Neural cell (in vitro differentiated cells): Measurements from ENCODE around the gene ASIC2. TPM values are rescaled to one million over a fixed set of nuclear protein-coding genes. Genes with fewer than 3 reads are reported as not detected.

Source experiments
- H2AFZ ChIP-seq: fragments of 200-600, 300-800 bp; sonication (generic), shearing (Covaris generic); 2 replicates; pipeline ENCODE4 v1.6.0; 2014; ENCODE audit warnings: low read depth, mild to moderate bottlenecking, antibody characterized with exemption, low read length, moderate library complexity
- H3F3A ChIP-seq: fragments of 200-600 bp; shearing (Covaris generic); 2 replicates; pipeline ENCODE4 v1.6.1; 2016; ENCODE audit warnings: mild to moderate bottlenecking, moderate library complexity, mixed read lengths, antibody characterized with exemption, low read length; ENCODE audit not compliant: insufficient read depth, poor library complexity, severe bottlenecking
- H3K27ac ChIP-seq: fragments of 200-600, 300-800 bp; sonication (generic), shearing (Covaris generic); 2 replicates; pipeline ENCODE4 v1.5.1; 2014; ENCODE audit warnings: mild to moderate bottlenecking, low read length, moderate library complexity
- H3K27me3 ChIP-seq: fragments of 300-800, 200-600 bp; sonication (generic), shearing (Covaris generic); 2 replicates; pipeline ENCODE4 v1.6.0; 2014; ENCODE audit warnings: mild to moderate bottlenecking, low read depth, low read length, moderate library complexity; ENCODE audit not compliant: insufficient read depth
- H3K36me3 ChIP-seq: fragments of 300-800, 200-600 bp; sonication (generic), shearing (Covaris generic); 2 replicates; pipeline ENCODE4 v1.5.1; 2014; ENCODE audit warnings: mild to moderate bottlenecking, antibody characterized with exemption, low read length, moderate library complexity; ENCODE audit not compliant: insufficient read depth
- H3K4me2 ChIP-seq: fragments of 300-800, 200-600 bp; sonication (generic), shearing (Covaris generic); 2 replicates; pipeline ENCODE4 v1.6.0; 2014; ENCODE audit warnings: mild to moderate bottlenecking, low read length
- H3K4me3 ChIP-seq: fragments of 300-800, 200-600 bp; sonication (generic), shearing (Covaris generic); 2 replicates; pipeline ENCODE4 v1.5.1; 2014; ENCODE audit warnings: mild to moderate bottlenecking, low read length, moderate library complexity
- H3K79me2 ChIP-seq: fragments of 200-600 bp; shearing (Covaris generic); replicated peaks from 2 replicates; pipeline ENCODE4 v1.6.0; 2014; ENCODE audit warnings: mild to moderate bottlenecking, low read length, moderate library complexity; ENCODE audit not compliant: insufficient read depth
- H3K9ac ChIP-seq: fragments of 300-800, 200-600 bp; sonication (generic), shearing (Covaris generic); 2 replicates; pipeline ENCODE4 v1.6.1; 2016; ENCODE audit warnings: mild to moderate bottlenecking, low read length, mixed read lengths
- H3K9me2 ChIP-seq: fragments of 200-600 bp; shearing (Covaris generic); 2 replicates; pipeline ENCODE4 v1.6.1; 2016; ENCODE audit warnings: mild to moderate bottlenecking, low read length, mixed read lengths; ENCODE audit not compliant: insufficient read depth
- H3K9me3 ChIP-seq: fragments of 200-600, 300-800 bp; sonication (generic), shearing (Covaris generic); 2 replicates; pipeline ENCODE4 v1.6.1; 2016; ENCODE audit warnings: mild to moderate bottlenecking, mixed run types, low read length, moderate library complexity, mixed read lengths
- H4K20me1 ChIP-seq: fragments of 200-600 bp; shearing (Covaris generic); 2 replicates; pipeline ENCODE4 v1.6.1; 2016; ENCODE audit warnings: mild to moderate bottlenecking, mixed run types; ENCODE audit not compliant: insufficient read depth
- EP300 ChIP-seq: fragments of 450-650 bp; conservative IDR thresholded peaks from 2 replicates; pipeline ENCODE4 v1.6.1; 2014; ENCODE audit warnings: antibody characterized with exemption, mild to moderate bottlenecking, moderate library complexity; ENCODE audit not compliant: poor library complexity, severe bottlenecking
- EZH2 ChIP-seq: fragments of 200-600, 300-800 bp; shearing (Covaris generic), sonication (generic); IDR thresholded peaks from 2 replicates; pipeline ENCODE4 v1.6.1; 2014; ENCODE audit warnings: antibody characterized with exemption, low read length, borderline replicate concordance, mild to moderate bottlenecking; ENCODE audit not compliant: insufficient read depth, poor library complexity, severe bottlenecking
- MXI1 ChIP-seq: fragments of 450-650 bp; conservative IDR thresholded peaks from 2 replicates; pipeline ENCODE4 v1.6.1; 2014; ENCODE audit warnings: antibody characterized with exemption, mild to moderate bottlenecking; ENCODE audit not compliant: poor library complexity, severe bottlenecking
- POLR2AphosphoS5 ChIP-seq: IDR thresholded peaks from 2 replicates; pipeline ENCODE4 v1.6.1; 2012
- RAD21 ChIP-seq: fragments of 450-650 bp; conservative IDR thresholded peaks from 2 replicates; pipeline ENCODE4 v1.6.1; 2014; ENCODE audit warnings: antibody characterized with exemption, mild to moderate bottlenecking, moderate library complexity
- SMC3 ChIP-seq: fragments of 450-650 bp; conservative IDR thresholded peaks from 2 replicates; pipeline ENCODE4 v1.6.1; 2014; ENCODE audit warnings: antibody characterized with exemption, mild to moderate bottlenecking, moderate library complexity; ENCODE audit not compliant: poor library complexity
- TAF1 ChIP-seq: IDR thresholded peaks from 2 replicates; pipeline ENCODE4 v1.6.1; 2012; ENCODE audit warnings: low read depth
- polyA plus RNA-seq: library from polyadenylated mRNA; depleted of rRNA; stranded (reverse); fragments of >200 nt; gene quantifications from 2 replicates; pipeline ENCODE4 v1.2.3, GENCODE V29; 2014
- TF ChIP-seq, protein P1 (sequence below): IDR thresholded peaks from 2 replicates; pipeline ENCODE4 v1.6.1; 2012; ENCODE audit warnings: borderline replicate concordance
- TF ChIP-seq, protein P2 (sequence below): fragments of 450-650 bp; IDR thresholded peaks from 2 replicates; pipeline ENCODE4 v1.5.1; 2014; ENCODE audit warnings: antibody characterized with exemption, mild to moderate bottlenecking, moderate library complexity; ENCODE audit not compliant: poor library complexity, severe bottlenecking

ASIC2 gene
- polyA plus RNA-seq, 1 donor from 2014 or later = 2.4 TPM

DNA sequence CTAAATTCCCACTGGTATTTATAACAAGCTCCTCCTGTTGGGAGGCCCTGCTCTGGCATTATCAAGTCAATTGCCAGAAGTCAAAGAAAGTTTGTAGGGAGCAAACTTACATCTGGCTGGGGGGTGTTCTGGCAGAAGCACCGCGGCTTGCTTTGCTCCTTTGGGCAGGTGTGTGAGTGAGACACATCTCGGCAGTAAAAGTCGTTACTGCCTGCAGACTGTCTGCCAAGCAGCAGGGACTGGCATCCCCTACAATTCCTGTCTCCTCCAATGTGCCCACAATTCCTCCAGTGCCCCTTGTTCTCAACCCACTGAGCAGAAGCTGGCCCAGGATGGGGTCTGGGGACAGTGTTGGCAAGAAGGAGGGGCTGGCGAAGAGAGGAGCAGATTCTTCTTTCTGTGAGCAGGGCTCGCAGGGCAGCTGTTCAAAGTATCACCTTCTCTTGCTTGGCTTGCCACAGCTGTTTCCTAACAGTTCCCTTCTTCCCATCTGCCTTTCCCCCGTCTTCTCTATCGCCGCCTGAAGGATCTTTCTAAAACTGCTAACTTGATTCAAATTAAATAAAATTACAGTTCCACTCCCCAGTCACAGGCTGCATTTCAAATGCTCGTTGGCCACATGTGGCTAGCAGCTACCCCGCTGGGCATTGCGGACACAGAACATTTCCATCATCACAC lies 271.2 kb downstream of the ASIC2 start:
- Histone ChIP-seq H2AFZ (no peak overlapping the region), H3K27me3 (no peaks in the 10 kb centered on the region)

DNA sequence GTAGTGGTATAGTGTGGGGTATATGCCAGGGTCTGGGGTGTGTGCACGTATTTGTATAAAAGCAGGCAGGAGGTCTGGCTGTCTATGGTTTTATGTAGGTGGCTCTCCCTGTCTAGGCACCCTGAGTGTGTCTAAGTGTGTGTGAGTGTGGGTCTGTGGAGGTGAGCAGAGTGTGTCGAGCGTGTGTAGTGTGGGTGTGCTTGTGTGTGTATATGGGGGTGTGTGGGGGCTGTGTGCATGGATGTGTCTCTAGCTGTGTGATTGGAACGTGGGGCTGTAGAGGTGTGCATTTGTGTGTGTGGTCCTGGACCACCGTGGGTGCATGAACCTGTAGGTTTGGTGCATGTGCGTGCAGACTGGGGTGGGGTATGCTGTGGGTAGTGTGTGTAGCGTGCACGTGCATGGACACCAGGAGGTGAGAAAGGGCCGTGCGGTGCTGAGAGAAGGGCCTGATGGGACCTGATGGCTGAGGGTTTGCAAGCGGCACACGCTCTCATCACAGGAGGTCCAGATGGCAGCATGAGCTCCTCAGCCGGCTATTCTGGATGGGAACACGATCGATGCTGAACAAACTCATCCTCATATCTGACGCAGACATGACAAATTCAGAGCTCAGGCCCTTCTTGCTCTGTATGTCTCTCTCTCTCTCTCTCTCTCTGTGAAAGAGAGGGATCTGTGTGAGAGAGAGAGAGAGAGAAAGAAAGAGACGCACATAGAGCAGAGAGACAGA lies 273.8 kb downstream of the ASIC2 start:
- no peak overlapping the region for H3K4me2 ChIP-seq
- H3K79me2 ChIP-seq = no peaks in the 10 kb centered on the region
- no peaks in the 10 kb centered on the region for H3F3A ChIP-seq
- no peaks in the 10 kb centered on the region for H4K20me1 ChIP-seq
- no peak overlapping the region for H2AFZ ChIP-seq
- H3K9ac ChIP-seq = no peak overlapping the region
- no peak for TF ChIP-seq RAD21
- TF ChIP-seq, protein P1, sequence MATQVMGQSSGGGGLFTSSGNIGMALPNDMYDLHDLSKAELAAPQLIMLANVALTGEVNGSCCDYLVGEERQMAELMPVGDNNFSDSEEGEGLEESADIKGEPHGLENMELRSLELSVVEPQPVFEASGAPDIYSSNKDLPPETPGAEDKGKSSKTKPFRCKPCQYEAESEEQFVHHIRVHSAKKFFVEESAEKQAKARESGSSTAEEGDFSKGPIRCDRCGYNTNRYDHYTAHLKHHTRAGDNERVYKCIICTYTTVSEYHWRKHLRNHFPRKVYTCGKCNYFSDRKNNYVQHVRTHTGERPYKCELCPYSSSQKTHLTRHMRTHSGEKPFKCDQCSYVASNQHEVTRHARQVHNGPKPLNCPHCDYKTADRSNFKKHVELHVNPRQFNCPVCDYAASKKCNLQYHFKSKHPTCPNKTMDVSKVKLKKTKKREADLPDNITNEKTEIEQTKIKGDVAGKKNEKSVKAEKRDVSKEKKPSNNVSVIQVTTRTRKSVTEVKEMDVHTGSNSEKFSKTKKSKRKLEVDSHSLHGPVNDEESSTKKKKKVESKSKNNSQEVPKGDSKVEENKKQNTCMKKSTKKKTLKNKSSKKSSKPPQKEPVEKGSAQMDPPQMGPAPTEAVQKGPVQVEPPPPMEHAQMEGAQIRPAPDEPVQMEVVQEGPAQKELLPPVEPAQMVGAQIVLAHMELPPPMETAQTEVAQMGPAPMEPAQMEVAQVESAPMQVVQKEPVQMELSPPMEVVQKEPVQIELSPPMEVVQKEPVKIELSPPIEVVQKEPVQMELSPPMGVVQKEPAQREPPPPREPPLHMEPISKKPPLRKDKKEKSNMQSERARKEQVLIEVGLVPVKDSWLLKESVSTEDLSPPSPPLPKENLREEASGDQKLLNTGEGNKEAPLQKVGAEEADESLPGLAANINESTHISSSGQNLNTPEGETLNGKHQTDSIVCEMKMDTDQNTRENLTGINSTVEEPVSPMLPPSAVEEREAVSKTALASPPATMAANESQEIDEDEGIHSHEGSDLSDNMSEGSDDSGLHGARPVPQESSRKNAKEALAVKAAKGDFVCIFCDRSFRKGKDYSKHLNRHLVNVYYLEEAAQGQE = no peak
- no peak for TF ChIP-seq TAF1
- TF ChIP-seq EZH2 = no peak
- TF ChIP-seq, protein P2, sequence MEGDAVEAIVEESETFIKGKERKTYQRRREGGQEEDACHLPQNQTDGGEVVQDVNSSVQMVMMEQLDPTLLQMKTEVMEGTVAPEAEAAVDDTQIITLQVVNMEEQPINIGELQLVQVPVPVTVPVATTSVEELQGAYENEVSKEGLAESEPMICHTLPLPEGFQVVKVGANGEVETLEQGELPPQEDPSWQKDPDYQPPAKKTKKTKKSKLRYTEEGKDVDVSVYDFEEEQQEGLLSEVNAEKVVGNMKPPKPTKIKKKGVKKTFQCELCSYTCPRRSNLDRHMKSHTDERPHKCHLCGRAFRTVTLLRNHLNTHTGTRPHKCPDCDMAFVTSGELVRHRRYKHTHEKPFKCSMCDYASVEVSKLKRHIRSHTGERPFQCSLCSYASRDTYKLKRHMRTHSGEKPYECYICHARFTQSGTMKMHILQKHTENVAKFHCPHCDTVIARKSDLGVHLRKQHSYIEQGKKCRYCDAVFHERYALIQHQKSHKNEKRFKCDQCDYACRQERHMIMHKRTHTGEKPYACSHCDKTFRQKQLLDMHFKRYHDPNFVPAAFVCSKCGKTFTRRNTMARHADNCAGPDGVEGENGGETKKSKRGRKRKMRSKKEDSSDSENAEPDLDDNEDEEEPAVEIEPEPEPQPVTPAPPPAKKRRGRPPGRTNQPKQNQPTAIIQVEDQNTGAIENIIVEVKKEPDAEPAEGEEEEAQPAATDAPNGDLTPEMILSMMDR = no peak
- H3K36me3 ChIP-seq = no peaks in the 10 kb centered on the region
- no peak overlapping the region for H3K4me3 ChIP-seq
- H3K9me2 ChIP-seq = no peaks in the 10 kb centered on the region
- H3K27ac ChIP-seq = no peak overlapping the region
- H3K27me3 ChIP-seq = no peaks in the 10 kb centered on the region
- H3K9me3 ChIP-seq = no peaks in the 10 kb centered on the region

More for the DNA sequence above, 271.2 kb downstream of the ASIC2 start:
- Histone ChIP-seq H3K79me2 (no peaks in the 10 kb centered on the region), H3F3A (no peaks in the 10 kb centered on the region), H3K9ac (no peak overlapping the region), H3K36me3 (no peaks in the 10 kb centered on the region), H3K27ac (no peak overlapping the region), H3K4me3 (no peak overlapping the region), H4K20me1 (no peaks in the 10 kb centered on the region), H3K9me3 (no peaks in the 10 kb centered on the region), H3K9me2 (no peaks in the 10 kb centered on the region), H3K4me2 (no peak overlapping the region)
- no peak for TF ChIP-seq TAF1
- no peak for TF ChIP-seq SMC3
- TF ChIP-seq POLR2AphosphoS5 = no peak
- TF ChIP-seq, protein P2 = no peak
- no peak for TF ChIP-seq MXI1
- TF ChIP-seq EZH2 = no peak
- TF ChIP-seq, protein P1 = no peak
- TF ChIP-seq EP300 = no peak
- no peak for TF ChIP-seq RAD21
